Suprapubic skin (tissue), 4 donors: ENCODE data around the gene COL8A2.

Experiments
- CTCF ChIP-seq, 2 donors: fragments of 200-600 bp in 1 of 2; fragments of 450-650 bp in 1 of 2; sonication (generic) in 1 of 2; IDR thresholded peaks; one replicate each; pipeline ENCODE4 v1.5.1; 2016 to 2019; ENCODE audit warnings: antibody characterized with exemption in 2 of 2, mild to moderate bottlenecking in 1 of 2, moderate library complexity in 1 of 2
- POLR2A ChIP-seq, 2 donors: fragments of 450-650 bp; IDR thresholded peaks; one replicate each; pipeline ENCODE4 v1.6.1; 2017; ENCODE audit warnings: antibody characterized with exemption in 2 of 2, mild to moderate bottlenecking in 2 of 2, moderate library complexity in 2 of 2
- POLR2AphosphoS5 ChIP-seq, 3 donors: sonication (generic); formaldehyde crosslinking; IDR thresholded peaks; one replicate each; pipeline ENCODE4 v1.6.1; 2017; ENCODE audit warnings: antibody characterized with exemption in 3 of 3

GRCh38 chr1:36081926-36082485 lies 43.0 kb downstream of the COL8A2 start:
- TF ChIP-seq POLR2A (IDR thresholded peaks at IDR 0.05) (no peak), CTCF (IDR thresholded peaks at IDR 0.05) (no peak), POLR2AphosphoS5 (IDR thresholded peaks at IDR 0.05) (no peak)
